NCI-H460 (cell line): ENCODE data around the gene GPS1. TPM values are rescaled to one million over a fixed set of nuclear protein-coding genes. Genes with fewer than 3 reads are reported as not detected.

Experiments
- DNase-seq: peaks from one replicate; pipeline ENCODE4 v3.0.0-alpha.2; 2016; ENCODE audit warnings: low read depth; ENCODE audit errors: extremely low read depth
- total RNA-seq: library from RNA; depleted of rRNA; stranded (reverse); fragments of >200 nt; shearing (Covaris generic); gene quantifications from 2 replicates; pipeline ENCODE4 v1.2.3, GENCODE V29; 2014

GPS1 gene
- total RNA-seq, 1 experiment from 2014 or later = 100 TPM

- no peak for DNase-seq
Measured at GRCh38 chr17:82055965-82056728, 4.4 kb downstream of the GPS1 start.

GRCh38 chr17:82056729-82057621 lies 5.3 kb downstream of the GPS1 start:
- no peak for DNase-seq

- DNase-seq = no peak
Measured at GRCh38 chr17:82058230-82058854, 6.6 kb downstream of the GPS1 start.

- no peak for DNase-seq
Measured at GRCh38 chr17:82058855-82059249, 7.2 kb downstream of the GPS1 start.

GRCh38 chr17:82059272-82060000 lies 7.7 kb downstream of the GPS1 start:
- DNase-seq = no peak

- DNase-seq = no peak
Measured at GRCh38 chr17:82060001-82060380, 8.3 kb downstream of the GPS1 start.

- no peak for DNase-seq
Measured at GRCh38 chr17:82060614-82061013, 8.9 kb downstream of the GPS1 start.

GRCh38 chr17:82061047-82061925 lies 9.6 kb downstream of the GPS1 start:
- no peak for DNase-seq

- DNase-seq = no peak
Measured at GRCh38 chr17:82062076-82062983, 10.6 kb downstream of the GPS1 start.

- DNase-seq = no peak
Measured at GRCh38 chr17:82062984-82063368, 11.3 kb downstream of the GPS1 start.

GRCh38 chr17:82063424-82064415 lies 12.0 kb downstream of the GPS1 start:
- no peak for DNase-seq

GRCh38 chr17:82064433-82065192 lies 12.9 kb downstream of the GPS1 start:
- no peak for DNase-seq

GRCh38 chr17:82065193-82065637 lies 13.5 kb downstream of the GPS1 start:
- no peak for DNase-seq

- DNase-seq = peak; percentile 31
Measured at GRCh38 chr17:82065638-82066303, 14.1 kb downstream of the GPS1 start, which contains the start of gene DUS1L. DUS1L (minus strand) TSS chr17:82065804; CDS start chr17:82065059, 745 bp downstream.

GRCh38 chr17:82070611-82071010 lies 18.9 kb downstream of the GPS1 start:
- DNase-seq = no peak

- no peak for DNase-seq
Measured at GRCh38 chr17:82072827-82073226, 21.1 kb downstream of the GPS1 start.
